HG03159 (cell line): ENCODE results near the gene PLA2G10.
"Not testable (repeated sequence)": the region's sequence is repeated elsewhere in the genome, so short reads cannot be mapped to it uniquely, and the experiment has no call there.

Experiments
- ATAC-seq: cut with Tn5 transposase; IDR thresholded peaks from one replicate; pipeline ENCODE4 v1.9.1; 2021; ENCODE audit warnings: mild to moderate bottlenecking, moderate library complexity; ENCODE audit not compliant: unreplicated experiment

The PLA2G10 gene, protein sequence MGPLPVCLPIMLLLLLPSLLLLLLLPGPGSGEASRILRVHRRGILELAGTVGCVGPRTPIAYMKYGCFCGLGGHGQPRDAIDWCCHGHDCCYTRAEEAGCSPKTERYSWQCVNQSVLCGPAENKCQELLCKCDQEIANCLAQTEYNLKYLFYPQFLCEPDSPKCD

GRCh38 chr16:14694129-14694528 lies at the start of gene PLA2G10:
PLA2G10 (minus strand) TSS chr16:14694308; CDS start chr16:14694229, 79 bp downstream.
- not testable (repeated sequence) for ATAC-seq

DNA sequence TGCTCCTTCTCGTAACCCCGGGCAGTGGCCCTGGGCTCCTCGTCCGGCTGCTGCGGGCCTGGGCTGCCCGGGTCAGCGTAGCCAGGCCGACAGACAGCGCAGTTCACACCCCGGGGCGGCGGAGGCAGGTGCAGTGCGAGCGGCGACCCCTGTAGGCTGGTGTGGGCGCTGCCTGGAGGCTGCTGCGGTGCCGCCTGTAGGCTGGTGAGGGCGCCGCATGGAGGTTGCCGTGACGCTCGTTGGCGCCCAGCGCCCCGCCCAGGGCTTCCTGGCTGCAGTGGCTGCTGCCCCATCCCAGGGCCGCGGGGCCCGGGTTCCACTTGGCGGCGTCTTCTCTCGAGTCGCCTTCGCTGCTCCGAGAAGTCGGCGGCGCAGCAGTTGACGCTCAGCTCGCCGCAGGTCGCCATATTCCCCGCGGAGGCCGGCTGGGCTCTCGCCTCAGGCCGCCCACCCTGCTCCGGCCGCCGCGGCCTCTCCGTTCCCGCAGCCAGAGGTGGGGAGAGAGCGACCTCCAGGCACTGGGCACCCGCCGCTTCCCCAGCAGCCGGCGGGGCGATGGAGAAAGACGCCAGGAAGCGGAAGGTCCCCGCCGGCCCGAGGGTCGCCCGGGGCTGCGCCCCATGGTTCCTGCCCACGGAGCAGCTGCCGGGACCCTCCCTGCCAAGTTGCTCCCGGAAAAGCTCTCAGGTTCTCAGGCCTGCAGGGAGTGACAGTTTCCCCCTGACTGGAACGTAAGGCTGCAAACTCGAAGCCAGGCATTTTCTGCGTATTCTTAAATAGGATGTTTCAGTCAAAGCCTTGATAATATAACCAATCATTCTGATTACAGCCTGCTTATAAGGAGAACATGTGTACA lies 48.4 kb upstream of the PLA2G10 start, which contains the start of gene NPIPA2:
Gene NPIPA2 (plus strand): TSS at position 261 of the 856 bp plus-strand sequence. CDS start 5,533 bp downstream, outside the sequence.
- peak; percentile 99 for ATAC-seq

GRCh38 chr16:14741794-14742193 lies 47.7 kb upstream of the PLA2G10 start:
- ATAC-seq = not testable (repeated sequence)

- not testable (repeated sequence) for ATAC-seq
These were observed 46.8 kb upstream of the PLA2G10 start for GRCh38 chr16:14740832-14741385.

GRCh38 chr16:14733233-14733632 lies 39.1 kb upstream of the PLA2G10 start:
- not testable (repeated sequence) for ATAC-seq

GRCh38 chr16:14703156-14704011 lies 9.3 kb upstream of the PLA2G10 start, which contains the start of gene NPIPA3:
NPIPA3 (plus strand) TSS chr16:14703411; CDS start chr16:14708944, 5,533 bp downstream.
- ATAC-seq = peak; percentile 98

DNA sequence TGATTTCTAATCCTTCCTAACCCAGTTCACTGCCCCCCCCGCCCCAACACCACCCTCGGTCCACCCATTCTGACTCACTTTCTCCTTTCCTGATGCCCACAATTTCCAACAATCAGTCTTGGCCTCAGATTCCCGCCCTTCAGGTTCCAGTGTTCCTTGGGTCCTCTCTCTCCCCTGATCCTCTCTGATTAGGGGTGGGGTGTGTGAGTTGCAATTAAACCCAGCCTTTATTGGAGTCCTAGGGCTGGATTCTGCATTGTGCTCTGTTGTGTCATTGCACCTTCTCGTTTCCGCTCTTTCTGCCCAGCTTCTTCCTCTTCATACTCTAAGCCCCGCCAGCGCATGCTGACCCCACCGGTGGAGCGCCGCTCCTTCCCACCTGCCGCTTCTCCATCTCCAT lies 8.6 kb upstream of the PLA2G10 start:
- not testable (repeated sequence) for ATAC-seq

DNA sequence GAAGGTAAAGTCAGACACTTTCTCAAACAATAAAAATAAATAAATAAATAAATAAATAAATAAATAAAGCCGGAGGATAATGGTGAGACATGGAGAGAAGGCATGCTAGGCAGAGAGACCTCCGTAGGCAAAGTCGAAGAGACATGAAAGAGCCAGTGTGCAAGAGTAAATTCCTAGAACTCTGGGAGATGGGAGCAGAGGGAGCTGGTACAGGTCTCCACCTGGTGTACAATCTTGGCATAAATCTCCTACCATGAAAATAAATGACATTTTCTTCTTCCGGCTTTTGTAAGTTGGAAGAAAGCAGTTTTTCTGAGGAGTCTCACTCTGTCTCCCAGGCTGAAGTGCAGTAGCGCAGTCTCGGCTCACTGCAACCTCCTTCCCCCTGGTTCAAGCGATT lies 7.8 kb upstream of the PLA2G10 start:
- not testable (repeated sequence) for ATAC-seq

DNA sequence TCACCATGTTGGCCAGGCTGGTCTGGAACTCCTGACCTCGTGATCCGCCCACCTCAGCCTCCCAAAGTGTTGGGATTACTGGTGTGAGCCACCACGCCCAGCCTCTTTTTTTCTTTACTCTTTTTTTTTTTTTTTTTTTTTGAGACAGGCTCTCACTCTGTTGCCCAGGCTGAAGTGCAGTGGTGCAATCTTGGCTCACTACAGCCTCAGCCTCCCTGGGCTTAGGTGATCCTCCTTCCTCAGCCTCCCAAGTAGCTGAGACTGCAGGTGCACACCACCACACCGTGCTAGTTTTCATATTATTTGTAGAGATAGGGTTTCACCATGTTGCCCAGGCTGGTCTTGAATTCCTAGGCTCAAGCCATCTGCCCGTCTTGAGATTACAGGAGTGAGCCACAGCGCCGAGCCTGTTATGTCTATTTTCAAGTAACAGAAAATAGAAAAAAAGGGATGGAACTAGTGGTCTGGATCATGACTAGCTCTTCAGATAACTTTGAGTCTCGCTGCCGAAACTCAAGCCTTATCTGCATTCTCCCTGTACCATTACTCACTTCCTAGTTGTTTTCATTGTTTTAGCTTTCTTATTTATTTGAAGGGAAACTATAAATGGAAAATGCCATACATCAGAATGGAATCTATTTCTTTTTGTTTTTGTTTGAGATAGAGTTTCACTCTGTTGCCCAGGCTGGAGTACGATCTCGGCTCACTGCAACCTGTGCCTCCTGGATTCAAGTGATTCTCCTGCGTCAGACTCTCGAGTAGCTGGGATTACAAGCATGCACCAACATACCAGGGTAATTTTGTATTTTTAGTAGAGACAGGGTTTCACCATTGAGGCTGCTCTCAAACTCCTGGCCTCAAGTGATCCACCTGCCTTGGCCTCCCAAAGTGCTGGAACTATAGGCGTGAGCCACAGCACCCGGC lies 8.0 kb downstream of the PLA2G10 start:
- ATAC-seq = not testable (repeated sequence)

- ATAC-seq = no peak
These were observed 12.0 kb downstream of the PLA2G10 start for GRCh38 chr16:14682121-14682520.

DNA sequence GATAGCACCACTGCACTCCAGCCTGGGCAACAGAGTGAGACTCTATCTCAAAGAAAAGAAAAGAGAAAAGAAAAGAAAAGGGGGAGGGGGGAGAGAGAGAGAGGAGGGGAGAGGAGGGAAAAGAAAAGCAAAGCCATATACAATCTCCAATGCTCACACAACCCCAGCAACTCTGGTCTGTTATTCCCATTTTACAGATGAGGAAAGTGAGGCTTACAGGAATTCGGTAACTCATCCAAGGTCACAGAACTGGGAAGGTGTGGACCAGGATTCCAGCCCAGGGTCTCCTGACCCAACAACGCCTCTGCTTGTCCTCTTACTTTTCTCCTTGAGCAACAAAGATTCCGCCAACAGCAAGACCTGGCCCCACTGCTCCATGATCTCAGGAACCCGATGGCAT lies 13.0 kb downstream of the PLA2G10 start:
- ATAC-seq = no peak

GRCh38 chr16:14680396-14680795 lies 13.7 kb downstream of the PLA2G10 start:
- not testable (repeated sequence) for ATAC-seq

DNA sequence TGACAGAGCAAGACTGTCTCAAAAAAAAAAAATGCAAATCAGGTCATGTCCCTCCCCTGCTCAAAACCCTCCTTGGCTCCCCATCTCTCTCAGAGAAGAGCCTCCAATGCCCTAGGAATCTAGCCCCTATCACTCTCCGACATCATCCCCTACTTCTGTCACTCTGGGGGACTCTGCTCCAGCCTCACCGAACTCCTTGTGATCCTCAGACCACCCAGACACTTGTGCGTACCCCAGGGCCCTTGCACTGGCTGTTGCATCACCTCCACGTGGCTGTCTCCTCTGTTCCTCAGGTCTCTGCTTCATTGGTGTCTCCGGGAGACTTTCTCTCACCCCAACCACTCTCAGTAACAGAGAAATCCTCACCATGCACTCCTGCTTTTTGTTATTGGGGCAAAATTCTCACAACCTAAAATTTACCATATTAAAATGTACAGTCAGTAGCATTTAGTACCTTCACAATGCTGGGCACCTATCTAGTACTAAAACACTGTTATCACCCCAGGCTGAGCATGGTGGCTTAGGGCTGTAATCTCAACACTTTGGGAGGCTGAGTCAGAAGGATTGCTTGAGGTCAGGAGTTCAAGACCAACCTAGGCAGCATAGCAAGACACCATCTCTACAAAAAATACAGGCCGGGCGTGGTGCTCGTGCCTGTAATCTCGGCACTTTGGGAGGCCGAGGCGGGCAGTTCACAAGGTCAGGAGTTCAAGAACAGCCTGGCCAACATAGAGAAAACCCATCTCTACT lies 15.2 kb downstream of the PLA2G10 start:
- no peak for ATAC-seq

- ATAC-seq = no peak
These were observed 16.5 kb downstream of the PLA2G10 start for GRCh38 chr16:14677627-14678026.

GRCh38 chr16:14676633-14677032 lies 17.5 kb downstream of the PLA2G10 start:
- no peak for ATAC-seq

DNA sequence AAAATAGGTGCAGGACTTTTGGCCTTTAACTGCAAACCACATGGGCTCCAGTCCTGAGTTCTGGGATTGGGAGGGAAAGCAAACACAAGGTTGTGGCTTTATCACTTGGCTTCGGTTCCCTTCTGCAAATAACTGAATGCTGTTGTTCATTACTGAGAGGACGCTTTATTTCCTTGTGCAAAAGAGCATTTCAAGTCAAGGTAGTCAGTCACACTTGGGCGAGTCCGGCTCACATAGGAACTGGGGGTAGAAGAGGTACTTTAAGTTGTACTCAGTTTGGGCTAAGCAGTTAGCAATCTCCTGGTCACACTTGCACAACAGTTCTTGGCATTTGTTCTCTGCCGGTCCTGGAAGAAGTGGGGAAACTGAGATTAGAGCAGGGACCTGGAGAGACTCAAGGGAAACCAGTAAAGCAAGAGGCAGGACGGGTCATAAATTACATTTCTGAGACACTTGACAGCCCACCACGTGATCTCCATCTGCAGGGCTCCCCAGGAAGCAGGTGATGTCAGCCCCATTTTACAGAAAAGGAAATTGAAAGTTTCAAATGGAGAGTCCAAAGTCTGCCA lies 21.6 kb downstream of the PLA2G10 start:
- ATAC-seq = peak; percentile 73

- no peak for ATAC-seq
These were observed 24.3 kb downstream of the PLA2G10 start for GRCh38 chr16:14669776-14670175.

DNA sequence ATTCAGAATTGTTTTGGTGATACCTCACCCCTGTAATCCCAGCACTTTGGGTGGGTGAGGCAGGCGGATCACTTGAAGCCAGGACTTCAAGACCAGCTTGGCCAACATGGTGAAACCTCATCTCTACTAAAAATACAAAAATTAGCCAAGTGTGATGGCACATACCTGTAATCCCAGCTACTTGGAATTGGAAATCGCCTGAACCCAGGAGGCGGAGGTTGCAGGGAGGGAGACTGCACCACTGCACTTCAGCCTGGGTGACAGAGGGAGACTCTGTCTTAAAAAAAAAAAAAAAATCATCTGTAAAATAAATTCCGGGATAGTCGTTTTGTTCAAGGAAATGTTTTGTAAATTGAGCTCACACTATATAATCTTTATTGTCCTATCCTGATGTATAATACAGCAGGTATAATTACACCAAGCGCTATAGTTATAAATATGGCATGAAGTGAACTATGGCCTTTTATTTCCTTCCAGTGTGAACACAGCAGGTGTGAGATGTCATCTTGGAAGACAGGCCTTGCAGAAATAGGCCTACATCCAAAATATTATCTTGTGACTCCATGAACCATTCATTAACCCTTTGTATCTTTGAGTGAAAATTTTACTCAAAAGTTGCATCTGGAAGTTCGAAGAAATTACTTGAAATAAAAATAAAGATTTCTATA lies 25.4 kb downstream of the PLA2G10 start:
- ATAC-seq = no peak
